NCI-H460 (cell line): ENCODE results near the gene DSCAM. TPM values are rescaled to one million over a fixed set of nuclear protein-coding genes. Genes with fewer than 3 reads are reported as not detected.

Source experiments
- DNase-seq: peaks from one replicate; pipeline ENCODE4 v3.0.0-alpha.2; 2016; ENCODE audit warnings: low read depth; ENCODE audit errors: extremely low read depth
- total RNA-seq: library from RNA; depleted of rRNA; stranded (reverse); fragments of >200 nt; shearing (Covaris generic); gene quantifications from 2 replicates; pipeline ENCODE4 v1.2.3, GENCODE V29; 2014

DSCAM gene
- total RNA-seq, 1 experiment from 2014 or later = not detected

DNA sequence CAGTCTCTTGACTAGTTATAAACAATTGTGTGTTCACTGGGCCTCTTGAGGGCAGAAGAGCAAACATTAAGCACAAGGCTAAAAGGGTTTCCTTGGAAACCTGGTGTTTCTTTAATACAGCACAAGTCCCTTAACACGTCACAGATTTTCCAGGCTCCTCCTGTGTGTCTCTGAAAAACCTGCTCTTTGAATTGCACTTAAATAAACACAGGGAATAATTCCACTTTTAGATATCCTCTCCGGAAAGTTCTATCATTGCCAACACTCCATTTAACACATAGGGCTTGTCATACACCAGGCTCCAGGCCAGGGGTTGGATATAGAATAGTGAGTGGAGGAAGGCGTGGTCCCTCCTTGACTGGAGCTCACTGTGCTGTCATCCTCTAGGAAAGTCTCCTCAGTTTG, 442.6 kb downstream of the DSCAM start:
- no peak for DNase-seq

DNA sequence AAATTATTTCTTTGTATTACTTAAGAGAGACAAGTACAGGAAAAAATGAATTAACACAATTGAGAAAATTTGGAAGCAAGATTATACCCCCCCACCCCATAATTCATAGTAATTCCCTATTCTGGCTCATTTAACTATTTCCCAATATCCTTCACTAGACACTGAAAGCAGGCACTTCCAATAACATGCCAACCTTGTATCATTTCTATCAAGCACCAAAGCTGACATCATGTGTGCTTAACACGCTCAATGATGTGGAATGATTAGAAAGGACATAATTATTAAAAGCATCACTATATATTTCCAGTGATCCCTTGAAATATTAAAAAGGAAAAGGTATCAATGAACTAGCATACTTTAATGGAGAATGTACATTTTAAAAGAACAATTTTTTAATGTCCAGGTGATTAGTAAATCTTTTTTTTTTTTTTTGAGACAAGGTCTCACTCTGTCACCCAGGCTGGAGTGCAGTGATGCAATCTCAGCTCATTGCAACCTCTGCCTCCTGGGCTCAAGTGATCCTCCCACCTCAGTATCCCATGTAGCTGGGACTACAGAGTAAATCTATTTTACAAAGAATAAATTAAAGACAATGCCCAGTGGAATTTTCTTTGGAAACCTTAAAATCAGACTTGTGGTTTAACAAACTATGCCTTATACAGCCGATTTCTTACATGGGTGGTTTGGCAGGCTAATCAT, 443.9 kb downstream of the DSCAM start:
- DNase-seq = no peak

DNA sequence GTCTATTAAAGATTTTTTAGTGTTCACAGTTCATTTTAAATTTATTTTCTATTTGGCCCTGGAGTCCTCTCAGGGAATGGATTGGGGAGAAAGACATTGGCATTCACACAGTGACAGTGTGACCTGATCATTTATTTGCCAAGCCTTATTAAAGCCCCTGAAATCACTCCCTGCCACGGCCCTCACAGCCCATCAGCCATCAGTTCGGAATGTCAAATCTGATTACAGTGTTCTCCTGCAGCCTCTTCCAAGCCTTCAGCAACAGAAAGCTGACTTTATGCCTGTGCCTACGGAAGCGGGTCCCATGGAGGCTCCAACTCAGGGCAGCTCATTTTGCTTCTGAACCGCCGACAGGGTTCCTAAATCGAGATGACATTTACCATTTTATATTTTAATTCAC, 451.2 kb downstream of the DSCAM start:
- DNase-seq = no peak

DNA sequence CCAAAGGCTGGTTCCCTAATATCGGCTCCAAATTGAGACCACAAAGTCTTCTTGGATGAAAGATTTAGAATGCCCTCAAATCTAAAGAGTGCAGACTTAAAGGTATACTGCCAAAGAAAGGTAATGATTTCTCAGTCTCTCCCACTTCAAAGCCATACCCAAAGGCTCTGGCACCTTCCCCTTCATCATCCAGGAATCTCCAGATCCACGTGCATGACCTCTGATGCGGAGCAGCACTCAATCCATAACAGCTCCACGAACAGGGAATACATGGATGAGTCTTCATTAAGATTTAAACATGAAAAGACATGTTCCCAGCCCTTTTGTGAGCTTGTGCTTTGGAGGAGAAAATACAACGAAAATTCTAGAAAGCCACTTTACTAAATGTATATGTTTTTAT, 453.9 kb downstream of the DSCAM start:
- no peak for DNase-seq

DNA sequence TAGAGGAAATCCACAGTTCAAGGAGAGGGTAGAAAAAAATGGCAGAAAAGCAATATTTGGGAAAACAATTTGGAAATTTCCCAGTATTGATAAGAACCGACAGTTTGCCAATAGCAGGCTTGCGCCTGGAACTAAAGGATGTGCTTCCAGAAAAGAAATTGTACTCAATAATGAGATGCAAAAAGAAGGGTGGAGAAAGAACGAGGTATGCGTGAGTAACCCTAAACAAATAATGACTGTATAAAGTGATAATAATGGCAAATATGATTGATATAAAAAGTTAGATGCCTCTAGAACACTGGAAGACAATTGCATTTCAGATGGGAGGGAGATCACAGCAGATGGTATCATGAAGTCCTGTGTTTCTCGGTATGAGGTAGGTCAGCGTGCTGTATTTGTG, 458.9 kb downstream of the DSCAM start:
- DNase-seq = no peak

DNA sequence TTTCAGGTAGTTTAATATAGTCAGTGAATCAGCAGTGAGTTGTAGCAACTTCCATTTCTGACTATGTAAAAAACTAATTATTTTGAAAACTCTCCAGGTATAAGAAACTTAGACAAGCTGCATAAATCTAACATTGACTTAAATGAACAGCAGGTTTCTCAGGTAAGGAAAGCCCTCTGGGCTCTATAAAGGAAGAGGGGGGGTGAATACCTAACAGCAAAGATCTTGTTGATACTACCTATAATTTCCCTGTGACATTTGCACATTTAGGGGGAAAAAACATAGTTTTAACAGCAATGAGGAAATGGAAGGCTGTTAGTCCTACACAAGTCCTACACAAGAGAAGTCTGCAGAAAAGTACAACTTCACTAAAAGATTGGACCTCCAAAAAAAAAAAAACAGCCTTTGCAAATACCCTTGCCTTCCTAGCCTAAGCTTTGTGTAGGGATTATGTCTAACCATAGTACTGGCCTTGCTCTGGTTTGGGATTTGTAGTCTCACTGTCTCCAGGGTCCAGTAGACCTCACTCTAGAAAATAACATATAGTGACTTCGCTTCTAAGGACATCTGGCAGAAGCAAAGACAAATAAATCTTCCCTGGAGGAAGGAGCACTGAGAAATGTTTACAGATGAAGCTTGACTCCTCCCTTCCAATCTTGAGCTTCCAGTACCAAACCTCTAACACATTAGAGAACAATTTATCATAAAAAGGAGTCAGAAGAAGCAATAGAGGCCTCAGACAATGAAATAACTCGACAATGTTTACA, 459.8 kb downstream of the DSCAM start:
- DNase-seq = no peak

DNA sequence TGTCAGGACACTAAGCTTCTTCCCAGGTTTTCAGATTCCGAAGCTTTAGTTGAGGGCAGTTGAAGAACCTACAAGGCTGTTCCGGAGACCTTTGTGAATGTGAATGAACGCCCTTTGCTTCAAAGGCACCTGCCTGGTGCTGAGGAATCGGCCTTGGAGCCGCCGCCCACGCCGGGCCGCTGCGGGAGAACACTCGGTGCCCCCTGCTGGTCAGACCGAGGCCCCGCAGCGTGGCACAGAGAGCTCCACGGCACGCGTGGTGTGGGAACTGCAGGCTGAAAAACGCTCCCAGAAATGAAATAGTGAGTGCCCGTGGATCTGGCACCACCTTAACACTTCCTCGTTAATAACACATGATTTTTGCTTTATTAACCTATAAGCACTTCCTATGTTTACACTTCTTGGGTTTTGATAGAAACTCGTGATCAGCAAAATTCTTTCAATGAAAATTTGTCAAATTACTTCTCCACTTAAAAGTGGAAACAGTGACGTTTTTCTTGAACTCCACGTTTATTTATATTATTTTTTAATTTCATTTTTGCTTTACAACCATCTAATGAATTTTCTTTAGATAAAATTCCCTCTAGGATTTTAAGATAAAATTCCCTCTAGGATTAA, 460.6 kb downstream of the DSCAM start:
- peak; percentile 22 for DNase-seq

DNA sequence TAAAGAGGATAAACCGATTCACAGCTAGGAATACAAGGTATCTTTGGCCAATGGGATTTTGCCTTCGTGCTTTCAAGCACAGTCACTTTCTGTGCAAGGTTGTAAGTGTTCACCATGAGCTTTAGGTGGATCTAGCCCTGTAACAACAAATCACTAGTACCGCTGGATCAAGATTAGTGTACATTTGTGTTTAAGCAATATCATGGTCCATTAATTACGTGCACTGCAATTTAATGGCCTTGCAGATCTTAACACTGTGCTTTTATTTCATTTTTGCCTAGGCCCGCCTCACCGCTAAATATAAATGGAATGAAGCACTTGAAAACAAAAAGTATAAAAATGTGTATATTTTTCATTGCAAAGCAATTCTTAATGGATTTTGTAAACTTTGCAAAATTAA, 461.1 kb downstream of the DSCAM start:
- no peak for DNase-seq

DNA sequence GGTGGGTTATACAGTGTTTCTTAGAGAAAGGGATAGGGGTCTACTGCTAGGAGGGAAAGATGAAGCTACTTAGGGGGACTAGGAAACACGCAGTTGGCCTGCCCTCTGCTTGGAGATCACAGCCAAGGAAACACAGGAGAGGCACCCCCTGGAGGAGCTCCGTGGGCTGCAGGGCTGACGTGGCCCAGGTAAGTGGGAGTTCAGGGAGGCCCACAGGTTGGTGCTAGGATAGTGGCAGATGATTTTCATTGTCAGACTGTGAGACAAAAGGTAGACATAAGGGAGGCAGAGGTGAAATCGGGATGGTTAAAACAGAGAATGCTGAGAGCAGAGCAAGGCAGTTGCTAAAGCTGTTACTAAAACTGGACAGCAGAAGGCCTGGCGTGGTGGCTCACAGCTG, 463.0 kb downstream of the DSCAM start:
- DNase-seq = no peak

DNA sequence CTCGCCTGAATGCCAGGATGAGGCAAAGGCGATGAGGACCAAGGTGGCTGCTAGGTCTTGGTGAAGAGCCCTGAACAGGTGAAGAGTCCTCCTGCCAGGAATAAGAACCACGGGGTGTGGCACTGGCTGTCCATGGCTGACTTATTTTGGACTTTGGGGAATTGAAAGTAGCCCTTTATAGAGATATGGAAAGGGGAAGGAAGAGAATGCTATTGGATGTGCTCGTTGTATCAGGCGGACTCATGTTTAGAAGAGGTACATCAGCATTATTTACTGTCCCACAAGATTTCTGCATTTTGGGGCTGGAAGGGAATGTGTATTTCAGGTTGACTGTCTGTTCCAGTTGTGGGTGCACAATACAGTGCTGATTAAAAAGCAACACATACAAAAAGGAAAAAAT, 465.8 kb downstream of the DSCAM start:
- DNase-seq = no peak

DNA sequence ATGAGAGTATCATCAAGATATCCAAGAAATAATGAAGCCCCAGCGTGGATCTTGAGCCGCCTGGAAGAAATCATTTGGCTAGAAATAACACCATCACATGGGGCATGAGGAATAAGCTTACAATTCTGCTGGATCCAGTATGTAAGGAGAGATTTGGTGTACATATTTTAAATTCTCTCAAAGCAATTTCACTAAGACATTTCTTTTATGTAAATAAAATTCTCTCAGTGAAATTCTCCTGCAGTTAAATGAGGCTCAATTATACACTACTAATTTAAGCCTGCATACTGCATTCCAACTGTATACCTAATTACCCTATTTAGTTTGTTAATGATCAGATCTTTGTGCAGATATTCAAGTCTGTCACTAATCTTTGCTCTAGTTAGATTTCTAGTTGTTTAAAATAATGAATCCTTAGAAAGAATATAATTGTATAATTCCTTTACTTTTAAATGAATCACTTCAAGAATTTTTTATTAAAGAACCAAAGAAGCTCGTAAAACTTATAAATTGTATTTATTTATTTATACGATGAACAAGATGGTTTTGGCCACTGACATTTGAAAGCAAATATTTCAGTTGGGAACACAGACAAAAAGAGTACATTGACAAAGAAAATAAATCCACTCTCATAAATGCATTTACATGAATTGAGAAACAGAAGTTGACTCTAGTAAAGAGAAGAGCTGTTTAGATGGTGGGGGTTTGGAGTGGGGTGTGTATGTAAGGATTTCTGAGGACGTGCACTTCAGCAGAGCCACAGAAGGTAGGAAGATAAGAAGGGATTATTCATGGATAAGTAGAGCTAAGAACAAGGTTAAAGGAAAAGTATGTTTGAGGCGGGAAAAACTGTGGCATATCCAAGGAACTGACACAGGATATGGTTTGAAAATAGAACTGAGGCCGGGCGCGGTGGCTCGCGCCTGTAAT, 466.8 kb downstream of the DSCAM start:
- DNase-seq = no peak

DNA sequence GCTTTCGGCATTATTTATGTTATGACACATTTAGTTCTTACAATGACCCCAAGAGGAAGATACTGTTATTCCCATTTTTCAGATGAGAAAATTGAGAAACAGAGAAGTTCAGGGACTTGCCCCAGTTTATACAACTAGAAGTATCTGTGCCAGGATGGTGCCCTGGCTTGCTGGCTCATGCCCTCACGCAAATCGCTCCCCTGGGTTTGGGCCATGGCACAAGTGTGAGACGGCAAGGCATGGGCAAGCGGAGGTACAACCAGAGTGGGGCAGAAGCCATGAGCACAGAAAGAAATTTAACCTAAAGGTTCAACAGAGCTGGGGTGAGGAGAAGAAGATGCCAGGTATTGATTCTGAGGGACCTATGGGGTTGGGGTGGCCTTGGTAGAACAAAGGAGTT, 469.8 kb downstream of the DSCAM start:
- no peak for DNase-seq

DNA sequence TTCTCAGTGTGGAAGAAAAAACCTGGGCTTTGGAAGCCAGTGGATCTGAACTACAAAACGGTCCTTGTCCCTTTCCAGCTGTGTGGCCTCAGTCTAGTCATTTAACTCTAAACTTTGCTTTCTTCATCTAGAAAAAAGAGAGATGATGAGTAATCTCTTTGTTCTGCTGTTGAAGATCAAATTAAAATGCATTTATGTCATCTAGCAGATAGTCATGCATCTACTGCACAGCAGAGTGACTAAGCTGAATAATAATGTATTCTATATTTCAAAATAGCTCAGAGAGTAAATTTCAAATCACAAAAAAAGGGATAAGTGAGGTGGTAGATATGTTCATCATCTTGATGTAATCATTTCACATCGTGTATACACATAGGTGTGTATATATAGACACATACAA, 473.2 kb downstream of the DSCAM start:
- DNase-seq = no peak

DNA sequence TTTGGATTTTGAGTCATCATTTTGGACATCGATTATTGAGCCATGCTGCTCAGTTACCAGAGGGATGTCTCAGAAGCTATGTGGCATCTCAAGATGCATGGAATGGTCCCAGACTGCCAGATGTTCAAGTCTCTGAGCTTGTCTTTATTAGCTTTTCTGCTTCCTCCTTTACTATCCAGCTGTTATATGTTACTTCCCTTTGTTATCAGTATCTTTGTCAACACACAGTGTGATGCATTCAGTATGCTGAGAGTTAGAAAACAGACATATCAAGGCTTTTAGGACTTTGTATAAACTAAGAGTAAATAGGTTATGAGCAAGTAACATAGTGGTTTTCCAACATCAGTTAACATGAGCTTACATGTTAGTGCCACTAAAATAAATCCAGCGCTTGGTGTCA, 474.5 kb downstream of the DSCAM start:
- no peak for DNase-seq

DNA sequence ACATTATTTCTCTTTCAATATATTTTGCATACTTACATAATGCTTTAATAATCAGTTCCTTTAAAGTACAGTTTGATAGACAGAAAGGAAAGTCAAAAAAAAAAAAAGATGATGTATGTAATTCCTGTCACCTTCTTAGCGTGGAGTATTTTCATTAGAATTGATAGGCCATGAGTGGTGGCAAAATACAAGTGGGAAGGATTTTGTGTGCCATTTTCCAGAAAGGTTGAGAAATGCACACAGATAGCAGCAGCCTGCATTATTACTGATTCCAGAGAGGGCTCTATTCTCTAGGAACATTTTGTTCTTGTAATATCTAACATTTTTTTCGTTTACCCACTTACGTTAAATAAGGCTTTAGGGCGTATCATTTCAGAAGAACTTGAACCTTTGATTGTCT, 475.6 kb downstream of the DSCAM start:
- DNase-seq = no peak

DNA sequence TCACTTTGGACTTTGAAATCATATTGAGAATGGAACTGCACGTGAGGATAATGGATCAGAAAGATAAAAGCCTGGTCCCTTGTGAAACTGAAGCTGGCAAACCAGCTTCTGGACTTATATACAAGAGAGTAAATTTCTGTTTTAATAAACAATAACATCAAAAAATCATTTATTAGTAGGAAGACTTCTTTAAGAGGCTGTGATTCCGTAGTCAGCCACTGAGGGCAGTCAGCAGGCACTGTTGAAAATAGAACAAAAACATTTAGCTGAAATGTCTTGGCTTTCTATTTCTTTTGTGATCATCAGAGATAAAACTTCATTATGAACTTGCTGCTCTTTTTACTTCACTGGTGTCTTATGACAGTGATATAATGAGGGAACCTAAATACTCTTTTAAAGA, 490.3 kb downstream of the DSCAM start:
- DNase-seq = no peak

DNA sequence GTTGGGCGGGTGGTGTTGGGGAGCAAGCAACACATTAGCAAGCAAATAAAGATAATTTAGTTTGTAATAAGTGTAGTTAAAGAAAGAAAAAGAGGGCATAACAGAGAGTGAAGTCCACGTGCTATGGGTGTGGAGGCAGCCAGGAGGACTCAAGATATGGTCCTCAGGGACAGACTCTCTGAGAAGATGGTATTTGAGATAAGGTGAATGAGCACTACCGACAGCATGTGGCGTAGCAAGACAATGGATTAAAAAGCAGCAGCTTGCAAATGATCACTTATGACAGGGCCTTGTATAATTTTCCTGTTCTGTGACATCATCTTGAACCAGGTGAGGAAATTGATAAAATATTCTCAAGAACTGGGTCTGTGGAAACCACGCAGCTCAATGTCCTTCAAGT, 491.9 kb downstream of the DSCAM start:
- DNase-seq = no peak

DNA sequence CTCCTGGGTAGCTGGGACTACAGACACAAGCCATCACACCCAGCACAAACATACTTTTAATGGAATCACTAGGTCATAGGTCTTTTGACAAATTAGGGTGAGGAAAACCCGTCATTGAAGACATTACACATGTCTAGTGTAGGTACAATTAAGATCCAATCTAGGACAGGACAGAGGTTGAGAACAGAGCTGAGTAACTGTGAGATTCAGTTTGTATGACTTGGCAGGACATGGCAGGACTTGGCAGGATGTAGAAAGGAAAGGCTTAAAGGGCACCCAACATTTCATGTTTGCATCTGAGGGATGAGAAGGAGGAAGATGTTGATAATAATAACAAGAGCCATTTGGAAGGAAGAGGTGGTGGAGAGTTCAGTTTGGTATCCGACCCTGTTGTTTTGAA, 496.0 kb downstream of the DSCAM start:
- DNase-seq = no peak

DNA sequence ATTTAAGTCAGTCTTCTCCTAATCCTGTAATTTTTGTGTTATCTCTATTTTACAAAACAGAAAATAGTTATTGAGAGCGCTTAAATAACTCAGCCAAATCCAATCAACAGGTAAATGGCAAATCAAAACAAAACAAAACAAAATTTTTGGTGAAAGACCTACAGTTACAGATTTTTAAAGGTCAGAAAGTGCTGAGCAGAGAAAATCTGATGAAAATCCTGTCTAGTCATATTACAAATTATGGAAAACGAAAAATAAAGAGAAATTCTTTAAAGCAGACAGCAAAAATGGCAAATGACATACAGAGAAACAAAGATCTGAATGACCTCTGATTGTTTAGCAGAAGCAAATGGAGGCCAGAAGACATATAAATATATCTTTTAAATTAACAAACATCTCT, 497.4 kb downstream of the DSCAM start:
- DNase-seq = no peak

DNA sequence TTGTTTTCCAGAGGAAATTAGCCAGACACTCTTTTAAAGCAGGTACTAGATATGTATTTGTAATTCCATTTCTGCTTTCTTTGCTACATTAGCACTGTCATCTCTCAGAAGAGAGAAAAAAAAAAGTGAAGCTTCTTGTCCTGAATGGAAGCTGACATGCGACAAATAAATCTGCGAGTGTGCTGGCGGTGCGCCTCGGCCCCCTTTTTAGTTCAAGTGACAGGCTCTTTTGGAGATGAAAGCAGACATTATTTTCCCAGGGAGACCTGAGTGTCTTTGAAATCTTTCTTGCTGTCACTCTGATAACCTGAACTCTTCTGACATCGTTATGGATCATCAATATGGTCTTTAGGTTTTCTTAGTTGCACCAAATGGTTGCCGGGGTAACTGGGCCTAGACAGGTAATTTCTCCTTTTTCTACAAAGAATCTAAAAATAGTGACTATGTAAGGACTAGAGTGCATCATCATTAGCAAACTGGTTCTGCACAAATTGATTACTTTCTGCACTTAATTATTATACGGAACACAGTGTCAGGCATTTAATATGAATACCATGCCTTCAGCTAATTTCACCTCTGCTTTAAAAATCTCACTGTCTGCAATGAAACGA, 501.1 kb downstream of the DSCAM start:
- DNase-seq = no peak

DNA sequence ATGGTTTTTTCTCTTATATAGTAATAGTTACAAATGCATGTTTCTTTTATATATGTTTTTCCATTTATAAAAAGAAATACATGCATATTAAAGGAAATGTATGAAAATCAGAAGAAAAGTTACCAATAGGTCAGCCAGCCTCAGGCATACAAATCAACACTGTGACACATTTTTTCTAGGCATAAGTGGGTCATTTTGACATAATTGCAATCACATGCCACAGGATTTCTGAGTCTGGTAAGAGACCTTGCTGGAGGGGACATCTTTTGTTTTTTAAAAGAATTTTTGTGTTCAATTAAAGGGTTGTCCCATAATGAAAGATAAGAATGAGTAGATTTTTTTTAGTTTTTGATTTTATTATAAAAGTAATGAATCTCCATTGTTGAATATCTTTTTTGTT, 506.6 kb downstream of the DSCAM start:
- DNase-seq = no peak
